Stimulated activated CD4-positive, alpha-beta T cell treated with anti-CD3 and anti-CD28 coated beads, TNF-alpha, amount 100 ng/mL, for 48 hours (primary cell): ENCODE measurements around the gene SRI.
"Not testable (repeated sequence)": the region's sequence is repeated elsewhere in the genome, so short reads cannot be mapped to it uniquely, and the experiment has no call there.

ENCODE experiments used
- DNase-seq, 3 donors: peaks; one replicate each; pipeline ENCODE4 v3.0.0-alpha.2; 2020; ENCODE audit warnings: low read depth in 3 of 3

The SRI gene

DNA sequence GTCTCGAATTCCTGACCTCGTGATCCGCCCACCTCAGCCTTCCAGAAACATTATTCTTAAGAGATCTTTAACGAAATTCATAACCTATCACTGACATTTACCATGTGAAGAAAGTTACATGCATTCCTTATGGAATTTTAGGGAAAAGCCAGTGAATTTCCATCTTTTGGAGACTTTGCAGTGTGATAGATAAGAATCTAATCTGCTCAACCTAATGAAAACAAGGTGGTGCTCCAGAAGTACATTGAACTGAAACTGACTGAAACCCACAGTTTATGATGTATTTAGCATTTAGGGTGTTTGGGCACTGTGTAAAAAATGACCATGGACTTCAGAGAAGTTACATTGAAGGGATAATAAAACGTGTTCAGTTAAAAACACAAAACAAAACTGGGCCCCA lies 43.6 kb downstream of the SRI start:
- no peak for DNase-seq

DNA sequence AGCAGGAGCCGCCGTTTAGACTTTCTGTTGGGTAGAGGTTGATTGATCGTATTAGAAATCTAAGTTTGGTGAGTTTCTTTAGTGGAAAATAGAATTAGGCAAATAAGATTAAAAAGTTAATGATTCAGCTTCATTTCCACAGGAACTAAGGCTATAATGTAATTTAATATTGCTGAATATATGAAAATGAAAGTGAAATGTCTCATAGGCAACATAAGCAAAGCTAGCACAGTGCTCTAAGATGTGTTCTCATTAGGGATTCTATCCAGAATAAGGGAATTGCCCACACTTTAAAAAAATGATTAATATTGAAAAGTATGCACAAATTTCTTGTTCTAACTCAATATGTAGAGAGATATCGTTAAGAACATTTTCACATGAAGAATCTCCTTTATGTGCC lies 47.0 kb downstream of the SRI start:
- no peak for DNase-seq

DNA sequence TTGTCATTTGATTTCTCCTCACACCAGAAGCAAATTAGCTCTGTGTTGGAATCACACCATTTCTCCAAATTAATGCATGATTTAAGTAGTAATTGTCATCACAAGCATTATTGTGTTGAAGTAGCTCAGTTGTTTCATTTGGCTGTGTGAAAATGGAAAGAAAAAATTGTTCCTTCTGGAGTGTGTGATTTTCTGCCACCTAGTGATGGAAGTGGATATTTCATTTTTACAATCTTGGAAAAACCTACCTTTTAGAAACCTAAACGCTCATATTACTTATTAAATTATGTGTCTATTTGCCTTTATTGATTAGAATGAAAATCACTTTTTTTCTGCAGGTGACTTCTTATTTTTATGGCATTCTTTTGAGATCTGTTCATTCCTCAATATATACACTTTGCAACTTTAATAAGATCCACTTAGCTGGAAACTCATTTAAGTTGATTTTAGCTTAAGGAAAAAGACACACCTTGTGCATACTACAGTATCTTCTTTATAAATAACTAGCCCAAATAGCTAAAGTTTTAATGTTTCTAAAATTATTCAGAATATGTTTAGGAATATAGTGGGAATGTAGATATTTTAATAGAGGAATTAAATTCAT lies 50.0 kb downstream of the SRI start:
- no peak for DNase-seq

DNA sequence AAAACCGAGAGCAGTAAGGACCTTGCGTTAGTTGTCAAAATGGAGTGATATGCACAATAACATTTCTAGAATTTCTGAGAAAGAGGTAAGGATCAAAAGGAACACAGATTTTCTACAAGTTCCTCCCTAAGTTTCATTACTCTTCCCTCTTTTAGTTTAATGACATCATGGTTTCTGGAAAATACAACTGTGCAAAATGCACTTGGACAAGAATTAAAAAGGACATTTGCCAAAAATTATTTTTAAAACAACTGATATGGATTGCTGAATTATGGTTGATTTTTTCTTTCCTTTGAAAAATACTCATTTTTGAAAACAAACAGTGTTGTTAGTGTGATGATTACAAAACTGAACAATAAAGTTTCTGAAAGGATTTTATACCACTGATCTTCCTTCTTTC lies 52.1 kb downstream of the SRI start:
- no peak for DNase-seq

DNA sequence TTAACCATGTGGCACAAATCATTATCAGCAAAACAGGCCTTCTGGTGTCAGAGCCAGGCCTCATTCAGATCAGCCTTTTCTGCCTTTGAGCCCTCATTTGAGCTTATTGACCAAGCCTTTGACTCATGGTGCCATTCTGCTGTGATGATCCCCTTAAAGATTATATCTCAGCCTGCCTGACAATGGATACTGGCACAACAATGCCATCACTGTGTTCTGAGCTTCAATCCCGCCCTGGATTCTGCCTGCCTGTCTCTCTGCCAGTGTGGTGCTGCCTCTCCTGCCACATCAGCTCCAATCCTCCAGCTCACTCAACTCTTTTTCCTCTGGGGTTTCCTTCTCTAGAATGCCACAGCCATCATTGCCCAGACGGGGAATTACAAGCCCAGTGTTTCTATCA lies 52.6 kb downstream of the SRI start:
- DNase-seq: no peak

DNA sequence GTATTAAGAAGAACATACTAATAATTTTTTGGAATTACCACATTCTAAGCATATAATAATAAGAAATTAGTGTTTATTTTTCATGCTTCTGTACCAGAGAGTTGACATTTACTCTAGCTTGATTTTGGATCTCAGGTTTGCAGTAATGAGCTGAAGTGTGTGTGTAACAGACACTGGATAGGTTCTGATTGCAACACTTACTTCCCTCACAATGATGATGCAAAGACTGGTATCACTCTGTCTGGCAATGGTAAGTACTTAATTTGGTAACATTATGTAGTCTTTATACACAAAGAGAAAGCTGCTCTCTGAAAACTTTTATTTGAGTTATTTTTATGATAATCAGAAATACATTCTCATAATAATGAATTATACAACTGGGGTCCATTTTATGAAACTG lies 54.1 kb downstream of the SRI start:
- no peak for DNase-seq

DNA sequence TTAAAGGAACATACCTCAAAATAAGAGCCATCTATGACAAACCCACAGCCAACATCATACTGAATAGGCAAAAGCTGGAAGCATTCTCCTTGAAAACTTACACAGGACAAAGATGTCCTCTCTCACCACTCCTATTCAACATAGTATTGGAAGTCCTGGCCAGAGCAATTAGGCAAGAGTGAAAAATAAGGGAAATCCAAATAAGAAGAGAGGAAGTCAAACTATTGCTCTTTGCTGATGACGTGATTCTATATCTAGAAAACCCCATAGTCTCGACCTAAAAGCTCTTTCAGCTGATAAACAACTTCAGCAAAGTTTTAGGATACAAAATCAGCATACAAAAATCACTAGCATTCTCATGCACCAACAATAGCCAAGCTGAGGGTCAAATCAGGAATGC lies 60.1 kb downstream of the SRI start:
- not testable (repeated sequence) for DNase-seq

DNA sequence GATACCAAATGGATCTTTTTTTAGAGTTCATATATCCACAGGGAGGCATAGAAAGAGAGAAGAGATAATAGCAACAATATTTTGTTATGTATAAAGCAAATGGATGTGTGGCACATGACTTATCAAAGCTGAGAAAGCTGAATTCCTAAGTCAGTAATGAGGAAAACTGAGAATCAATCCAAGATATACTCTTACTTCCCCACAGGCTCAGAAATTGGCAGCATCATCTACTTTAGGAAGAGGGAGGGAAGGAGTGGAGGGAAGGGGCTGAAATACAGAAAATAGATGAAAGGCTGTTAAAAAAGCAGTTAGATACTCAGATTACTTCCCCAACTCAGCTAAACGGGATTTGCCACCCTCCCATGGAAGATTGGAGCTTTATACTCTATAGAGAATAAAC lies 63.5 kb downstream of the SRI start:
- no peak for DNase-seq

DNA sequence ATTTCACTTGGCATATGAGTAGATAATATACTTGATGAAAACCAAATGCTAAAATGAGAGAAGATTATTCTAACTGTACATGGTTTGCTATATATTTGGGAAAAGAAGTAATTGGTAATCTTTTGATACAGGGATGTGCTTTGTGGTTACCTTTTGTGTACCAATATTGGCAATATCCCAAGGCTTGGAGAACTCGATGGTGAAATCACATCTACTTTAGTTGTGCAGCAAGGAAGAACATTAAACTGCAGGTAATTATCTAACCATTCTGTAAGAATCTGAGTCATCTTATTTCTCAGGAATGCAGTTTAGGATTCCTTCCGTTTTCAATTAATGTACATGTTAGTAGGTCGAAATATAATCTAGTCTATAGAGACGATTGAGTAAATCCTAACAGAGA lies 64.1 kb downstream of the SRI start:
- no peak for DNase-seq
